Measurements from ENCODE around the gene PDS5B.

DNA sequence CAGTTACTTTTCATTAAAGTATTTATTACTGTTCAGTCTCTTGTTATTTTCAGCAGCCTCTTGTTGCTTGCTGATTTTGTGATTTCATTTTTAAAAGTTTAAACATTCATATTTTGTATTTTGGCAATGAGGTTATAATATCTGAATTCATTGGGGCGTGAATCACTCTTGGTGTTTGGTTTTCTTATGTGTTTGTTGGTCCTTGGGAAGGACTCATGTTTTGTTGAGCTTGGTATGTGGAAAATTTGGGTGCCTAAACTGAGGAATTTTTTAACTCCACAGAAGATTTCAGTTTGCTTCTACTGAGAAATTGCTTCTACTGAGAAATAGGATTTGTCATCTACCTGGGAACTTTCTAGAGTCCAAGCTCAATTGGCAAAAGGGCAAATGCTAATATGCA is 38.2 kb downstream of the PDS5B start:
- TF ChIP-seq, protein P1, sequence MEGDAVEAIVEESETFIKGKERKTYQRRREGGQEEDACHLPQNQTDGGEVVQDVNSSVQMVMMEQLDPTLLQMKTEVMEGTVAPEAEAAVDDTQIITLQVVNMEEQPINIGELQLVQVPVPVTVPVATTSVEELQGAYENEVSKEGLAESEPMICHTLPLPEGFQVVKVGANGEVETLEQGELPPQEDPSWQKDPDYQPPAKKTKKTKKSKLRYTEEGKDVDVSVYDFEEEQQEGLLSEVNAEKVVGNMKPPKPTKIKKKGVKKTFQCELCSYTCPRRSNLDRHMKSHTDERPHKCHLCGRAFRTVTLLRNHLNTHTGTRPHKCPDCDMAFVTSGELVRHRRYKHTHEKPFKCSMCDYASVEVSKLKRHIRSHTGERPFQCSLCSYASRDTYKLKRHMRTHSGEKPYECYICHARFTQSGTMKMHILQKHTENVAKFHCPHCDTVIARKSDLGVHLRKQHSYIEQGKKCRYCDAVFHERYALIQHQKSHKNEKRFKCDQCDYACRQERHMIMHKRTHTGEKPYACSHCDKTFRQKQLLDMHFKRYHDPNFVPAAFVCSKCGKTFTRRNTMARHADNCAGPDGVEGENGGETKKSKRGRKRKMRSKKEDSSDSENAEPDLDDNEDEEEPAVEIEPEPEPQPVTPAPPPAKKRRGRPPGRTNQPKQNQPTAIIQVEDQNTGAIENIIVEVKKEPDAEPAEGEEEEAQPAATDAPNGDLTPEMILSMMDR (IDR thresholded peaks at IDR 0.05; ENCODE audit: insufficient read depth, low read length, poor library complexity, severe bottlenecking), result no peak
- no peak for TF ChIP-seq EZH2phosphoT487 (conservative IDR thresholded peaks at IDR 0.05; ENCODE audit: low read length)

Measured in SU-DHL-6 (cell line).